Measurements from ENCODE around the gene NEK10.

GRCh38 chr3:27060336-27060735, 308.8 kb downstream of the NEK10 start:
- no peak for TF ChIP-seq CTCF (IDR thresholded peaks at IDR 0.05)
- TF ChIP-seq SIN3A (IDR thresholded peaks at IDR 0.05; ENCODE audit: borderline replicate concordance, insufficient read depth, low read depth, low read length): no peak
- TF ChIP-seq POLR2AphosphoS5 (IDR thresholded peaks at IDR 0.05; ENCODE audit: low read depth, low read length): no peak
- TF ChIP-seq REST (IDR thresholded peaks at IDR 0.05; ENCODE audit: insufficient read depth in 1 of 2, low read depth in 2 of 2, low read length in 1 of 2): no peak
- TF ChIP-seq TCF7L2 (IDR thresholded peaks at IDR 0.05; ENCODE audit: low read depth, low read length): no peak

Measured in Panc1 (cell line).